Tibial nerve (tissue), 4 donors: ENCODE data around the gene KMT2B. TPM values are rescaled to one million over a fixed set of nuclear protein-coding genes. Genes with fewer than 3 reads are reported as not detected.

Experiments
- DNase-seq, 2 donors: peaks; one replicate each; pipeline ENCODE4 v3.0.0-alpha.2; 2019; ENCODE audit warnings: low spot score in 2 of 2
- H3K27ac ChIP-seq, 4 donors: fragments of 200-600 bp; sonication (generic) in 3 of 4; one replicate each; pipeline ENCODE4 v1.5.1; 2017 to 2019; ENCODE audit warnings: mild to moderate bottlenecking in 1 of 4
- H3K27me3 ChIP-seq, 2 donors: fragments of 200-600 bp; sonication (generic) in 1 of 2; one replicate each; pipeline versions ENCODE4 v1.5.1 to v1.6.0; 2017 to 2019
- H3K36me3 ChIP-seq, 3 donors: fragments of 200-600 bp; sonication (generic); one replicate each; pipeline ENCODE4 v1.5.1; 2018 to 2019
- H3K4me1 ChIP-seq, 4 donors: fragments of 200-600 bp; sonication (generic) in 3 of 4; one replicate each; pipeline ENCODE4 v1.5.1; 2017 to 2019
- H3K4me3 ChIP-seq, 4 donors: fragments of 200-600 bp; sonication (generic) in 3 of 4; one replicate each; pipeline ENCODE4 v1.5.1; 2017 to 2019; ENCODE audit warnings: mild to moderate bottlenecking in 1 of 4, moderate library complexity in 1 of 4
- H3K9me3 ChIP-seq, 4 donors: fragments of 200-600 bp; sonication (generic) in 3 of 4; one replicate each; pipeline ENCODE4 v1.5.1; 2017 to 2019
- CTCF ChIP-seq, 5 experiments: fragments of 200-600 bp in 3 of 5; fragments of 450-650 bp in 2 of 5; sonication (generic) in 3 of 5; IDR thresholded peaks; one replicate each; pipeline ENCODE4 v1.5.1; 2016 to 2019; ENCODE audit warnings: antibody characterized with exemption in 5 of 5, mild to moderate bottlenecking in 3 of 5, moderate library complexity in 2 of 5
- EP300 ChIP-seq, 2 donors: sonication (generic); formaldehyde crosslinking; IDR thresholded peaks; one replicate each; pipeline ENCODE4 v1.6.1; 2017; ENCODE audit warnings: antibody characterized with exemption in 2 of 2, mild to moderate bottlenecking in 1 of 2
- POLR2A ChIP-seq, 2 donors: fragments of 450-650 bp; IDR thresholded peaks; one replicate each; pipeline ENCODE4 v1.6.1; 2017; ENCODE audit warnings: antibody characterized with exemption in 2 of 2, mild to moderate bottlenecking in 2 of 2, moderate library complexity in 2 of 2
- WGBS, 2 donors: methylation state at CpG; one replicate each; pipeline ENCODE4 v1.1.5; 2018; 5-methylcytosine and 5-hydroxymethylcytosine counted together
- total RNA-seq, 4 donors: library from RNA; depleted of rRNA; stranded (reverse); fragments of >200 nt; gene quantifications; one replicate each; pipeline ENCODE4 v1.1.0, GENCODE V29; 2016

KMT2B gene
- total RNA-seq, 4 donors from 2014 or later = 12.9 to 38.7 (median 25.5) TPM

- no peak for DNase-seq
- H3K27me3 ChIP-seq = no peaks in the 10 kb centered on the region
- no peak overlapping the region for H3K4me3 ChIP-seq
- TF ChIP-seq EP300 (IDR thresholded peaks at IDR 0.05) (no peak), POLR2A (IDR thresholded peaks at IDR 0.05) (no peak), CTCF (IDR thresholded peaks at IDR 0.05) (no peak)
- no peaks in the 10 kb centered on the region for H3K9me3 ChIP-seq
- H3K4me1 ChIP-seq = peaks cover 4 to 38% (median 19%) of the 10 kb centered on the region in 4 donors
- whole genome bisulfite sequencing, 2 donors = 90 to 94% methylated on average over 4 of the region's 4 CpGs
- H3K27ac ChIP-seq = no peak overlapping the region
- H3K36me3 ChIP-seq = peaks cover 0 to 64% (median 0%) of the 10 kb centered on the region in 3 donors
These were observed 43.0 kb downstream of the KMT2B start for GRCh38 chr19:35760711-35761349.

- WGBS, 2 donors = 91 to 93% methylated on average over 17 of the region's 17 CpGs
These were observed 46.9 kb downstream of the KMT2B start for GRCh38 chr19:35764432-35765315.

GRCh38 chr19:35766571-35767104, 48.8 kb downstream of the KMT2B start:
- no peak overlapping the region for H3K27ac ChIP-seq
- DNase-seq = no peak
- no peaks in the 10 kb centered on the region for H3K27me3 ChIP-seq
- no peak for TF ChIP-seq POLR2A (IDR thresholded peaks at IDR 0.05)
- no peak for TF ChIP-seq CTCF (IDR thresholded peaks at IDR 0.05)
- no peak for TF ChIP-seq EP300 (IDR thresholded peaks at IDR 0.05)
- no peaks in the 10 kb centered on the region for H3K4me1 ChIP-seq
- H3K36me3 ChIP-seq = peaks cover 0 to 82% (median 0%) of the 10 kb centered on the region in 3 donors
- no peaks in the 10 kb centered on the region for H3K9me3 ChIP-seq
- no peak overlapping the region for H3K4me3 ChIP-seq
- whole genome bisulfite sequencing, 2 donors = 73 to 79% methylated on average over 5 to 11 of the region's 11 CpGs

More at GRCh38 chr19:35764432-35765315, 46.9 kb downstream of the KMT2B start:
- H3K4me1 ChIP-seq = peaks cover 0 to 7% (median 0%) of the 10 kb centered on the region in 4 donors
- peaks cover 0 to 99% (median 0%) of the 10 kb centered on the region in 3 donors for H3K36me3 ChIP-seq
- H3K27me3 ChIP-seq = no peaks in the 10 kb centered on the region
- TF ChIP-seq POLR2A (IDR thresholded peaks at IDR 0.05) (no peak), EP300 (IDR thresholded peaks at IDR 0.05) (no peak), CTCF (IDR thresholded peaks at IDR 0.05) (no peak)
- H3K4me3 ChIP-seq = no peak overlapping the region
- H3K9me3 ChIP-seq = no peaks in the 10 kb centered on the region
- no peak overlapping the region for H3K27ac ChIP-seq
- no peak for DNase-seq

GRCh38 chr19:35767288-35768081, 49.7 kb downstream of the KMT2B start:
- no peak for DNase-seq
- H3K27me3 ChIP-seq = no peaks in the 10 kb centered on the region
- H3K4me1 ChIP-seq = no peaks in the 10 kb centered on the region
- no peaks in the 10 kb centered on the region for H3K9me3 ChIP-seq
- 75 to 80% methylated on average over 21 to 23 of the region's 34 CpGs for WGBS, 2 donors
- TF ChIP-seq EP300 (IDR thresholded peaks at IDR 0.05) (no peak), POLR2A (IDR thresholded peaks at IDR 0.05) (no peak), CTCF (IDR thresholded peaks at IDR 0.05) (no peak)
- no peak overlapping the region for H3K4me3 ChIP-seq
- H3K27ac ChIP-seq = no peak overlapping the region
- H3K36me3 ChIP-seq = peaks cover 0 to 73% (median 0%) of the 10 kb centered on the region in 3 donors
